Measurements from ENCODE around the gene SPON1. TPM values are rescaled to one million over a fixed set of nuclear protein-coding genes. Genes with fewer than 3 reads are reported as not detected.
"Not testable (repeated sequence)": the region's sequence is repeated elsewhere in the genome, so short reads cannot be mapped to it uniquely, and the experiment has no call there.

SPON1 gene
- total and polyA plus RNA-seq, 2 experiments from 2014 or later, result 2.9 to 6.4 TPM

DNA sequence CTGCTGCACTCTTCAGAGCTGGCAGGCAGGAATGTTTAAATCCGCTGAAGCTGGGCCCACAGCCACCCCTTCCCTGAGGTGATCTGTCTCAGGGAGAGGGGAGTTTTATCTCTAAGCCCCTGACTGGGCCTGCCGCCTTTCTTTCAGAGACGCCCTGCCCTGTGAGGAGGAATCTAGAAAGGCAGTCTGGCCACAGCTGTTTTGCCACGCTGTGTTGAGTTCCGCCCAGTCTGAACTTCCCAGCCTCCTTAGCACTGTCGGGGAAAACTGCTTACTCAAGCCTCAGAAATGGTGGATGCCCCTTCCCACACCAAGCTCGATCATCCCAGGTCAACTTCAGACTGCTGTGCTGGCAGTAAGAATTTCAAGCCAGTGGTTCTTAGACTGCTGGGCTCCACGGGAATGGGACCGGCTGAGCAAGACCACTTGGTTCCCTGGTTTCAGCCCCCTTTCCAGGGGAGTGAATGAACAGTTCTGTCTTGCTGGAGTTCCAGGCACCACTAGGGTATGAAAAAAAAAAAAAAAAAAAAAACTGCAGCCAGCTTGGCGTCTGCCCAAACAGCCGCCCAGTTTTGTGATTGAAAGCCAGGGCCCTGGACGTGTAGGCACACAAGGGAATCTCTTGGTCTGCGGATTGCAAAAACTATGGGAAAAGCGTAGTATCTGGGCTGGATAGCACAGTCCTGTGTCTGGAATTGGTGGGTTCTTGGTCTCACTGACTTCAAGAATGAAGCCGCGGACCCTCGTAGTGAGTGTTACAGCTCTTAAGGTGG is 127.4 kb downstream of the SPON1 start:
- peaks cover 4% of the 10 kb centered on the region; the same call in 1 of the 3 replicates for H3K36me3 Mint-ChIP-seq (ENCODE audit: low read depth)
- peaks cover 2% of the 10 kb centered on the region for H3K27me3 Mint-ChIP-seq (ENCODE audit: insufficient read depth, low read depth, poor library complexity)
- no peak overlapping the region for H3K27ac ChIP-seq (ENCODE audit: low read depth)
- no peaks in the 10 kb centered on the region for H4K20me1 ChIP-seq (replicated peaks; ENCODE audit: insufficient read depth)
- DNase-seq (ENCODE audit: low spot score), result no peak
- H3K9me2 ChIP-seq (ENCODE audit: insufficient read depth), result no peaks in the 10 kb centered on the region
- H3K4me3 ChIP-seq, result no peak overlapping the region
- no peak for TF ChIP-seq EZH2phosphoT487 (IDR thresholded peaks at IDR 0.05; ENCODE audit: unreplicated experiment)
- no peaks in the 10 kb centered on the region for H3K4me1 Mint-ChIP-seq
- no peaks in the 10 kb centered on the region for H3K4me1 ChIP-seq (ENCODE audit: insufficient read depth)
- no peak overlapping the region for H3K27ac Mint-ChIP-seq
- no peak overlapping the region for H3K4me2 ChIP-seq
- H3K9me3 Mint-ChIP-seq, result no peaks in the 10 kb centered on the region
- ATAC-seq, result no peak
- H3K27me3 ChIP-seq (ENCODE audit: insufficient read depth), result no peaks in the 10 kb centered on the region
- no peaks in the 10 kb centered on the region for H3K36me3 ChIP-seq (ENCODE audit: insufficient read depth)
- H2AFZ ChIP-seq, result no peak overlapping the region
- H3K4me3 Mint-ChIP-seq, result no peak overlapping the region
- no peaks in the 10 kb centered on the region for H3F3A ChIP-seq (replicated peaks; ENCODE audit: low read depth)
- no peaks in the 10 kb centered on the region for H3K79me2 ChIP-seq (replicated peaks; ENCODE audit: insufficient read depth)

- ATAC-seq; H3K27me3 ChIP-seq (ENCODE audit: insufficient read depth); H3K4me3 Mint-ChIP-seq; H3K4me1 Mint-ChIP-seq; H3F3A ChIP-seq (replicated peaks; ENCODE audit: low read depth); H3K4me2 ChIP-seq; H3K4me1 ChIP-seq (ENCODE audit: insufficient read depth); DNase-seq (ENCODE audit: low spot score); H3K4me3 ChIP-seq; H4K20me1 ChIP-seq (replicated peaks; ENCODE audit: insufficient read depth); H3K36me3 ChIP-seq (ENCODE audit: insufficient read depth); H3K27ac Mint-ChIP-seq; H3K27me3 Mint-ChIP-seq (ENCODE audit: insufficient read depth, low read depth, poor library complexity); H3K79me2 ChIP-seq (replicated peaks; ENCODE audit: insufficient read depth); H2AFZ ChIP-seq; H3K9me3 Mint-ChIP-seq; H3K9me2 ChIP-seq (ENCODE audit: insufficient read depth); H3K36me3 Mint-ChIP-seq (ENCODE audit: low read depth); H3K27ac ChIP-seq (ENCODE audit: low read depth): not testable (repeated sequence)
These were observed 128.1 kb downstream of the SPON1 start for GRCh38 chr11:14090631-14091030.

DNA sequence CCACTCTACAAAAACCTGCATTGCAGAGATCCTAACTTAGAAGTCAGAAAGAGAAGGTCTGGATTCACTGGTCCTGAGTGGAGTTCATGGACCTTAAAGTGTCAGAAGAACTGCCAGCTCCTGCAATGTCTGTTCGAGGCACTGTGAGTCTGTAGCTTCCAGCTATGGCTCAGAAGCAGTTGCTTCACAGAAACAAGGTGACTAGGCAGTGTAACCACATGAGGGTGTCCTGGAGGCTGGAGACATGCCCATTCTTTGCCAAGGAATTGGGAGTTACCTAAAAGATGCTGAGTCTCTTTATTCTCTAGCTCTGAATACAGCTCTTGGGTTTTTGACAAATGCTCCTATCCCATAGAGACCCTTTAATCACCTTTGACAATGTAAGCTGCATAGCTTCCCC is 130.5 kb downstream of the SPON1 start:
- Histone ChIP-seq H4K20me1 (replicated peaks; ENCODE audit: insufficient read depth) (no peaks in the 10 kb centered on the region), H3K4me3 (no peak overlapping the region), H3F3A (replicated peaks; ENCODE audit: low read depth) (no peaks in the 10 kb centered on the region), H3K27me3 (ENCODE audit: insufficient read depth) (no peaks in the 10 kb centered on the region), H3K9me2 (ENCODE audit: insufficient read depth) (no peaks in the 10 kb centered on the region), H3K79me2 (replicated peaks; ENCODE audit: insufficient read depth) (no peaks in the 10 kb centered on the region), H2AFZ (no peak overlapping the region), H3K36me3 (ENCODE audit: insufficient read depth) (no peaks in the 10 kb centered on the region), H3K4me1 (ENCODE audit: insufficient read depth) (no peaks in the 10 kb centered on the region), H3K27ac (ENCODE audit: low read depth) (no peak overlapping the region), H3K4me2 (no peak overlapping the region)
- Mint-ChIP-seq H3K27ac (no peak overlapping the region), H3K4me3 (no peak overlapping the region), H3K36me3 (ENCODE audit: low read depth) (peaks cover 4% of the 10 kb centered on the region; the same call in 1 of the 3 replicates), H3K4me1 (no peaks in the 10 kb centered on the region), H3K9me3 (no peaks in the 10 kb centered on the region), H3K27me3 (ENCODE audit: insufficient read depth, low read depth, poor library complexity) (no peaks in the 10 kb centered on the region)
- no peak for TF ChIP-seq POLR2AphosphoS5 (IDR thresholded peaks at IDR 0.05; ENCODE audit: low read depth)
- TF ChIP-seq, protein P1, sequence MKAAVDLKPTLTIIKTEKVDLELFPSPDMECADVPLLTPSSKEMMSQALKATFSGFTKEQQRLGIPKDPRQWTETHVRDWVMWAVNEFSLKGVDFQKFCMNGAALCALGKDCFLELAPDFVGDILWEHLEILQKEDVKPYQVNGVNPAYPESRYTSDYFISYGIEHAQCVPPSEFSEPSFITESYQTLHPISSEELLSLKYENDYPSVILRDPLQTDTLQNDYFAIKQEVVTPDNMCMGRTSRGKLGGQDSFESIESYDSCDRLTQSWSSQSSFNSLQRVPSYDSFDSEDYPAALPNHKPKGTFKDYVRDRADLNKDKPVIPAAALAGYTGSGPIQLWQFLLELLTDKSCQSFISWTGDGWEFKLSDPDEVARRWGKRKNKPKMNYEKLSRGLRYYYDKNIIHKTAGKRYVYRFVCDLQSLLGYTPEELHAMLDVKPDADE (IDR thresholded peaks at IDR 0.05), result no peak
- TF ChIP-seq JUNB (IDR thresholded peaks at IDR 0.05; ENCODE audit: unreplicated experiment), result no peak
- no peak for TF ChIP-seq ZNF331 (CRISPR knock-in tag; IDR thresholded peaks at IDR 0.05; ENCODE audit: low read depth)
- TF ChIP-seq STAT1 (IDR thresholded peaks at IDR 0.05; ENCODE audit: unreplicated experiment), result no peak
- TF ChIP-seq, protein P2, sequence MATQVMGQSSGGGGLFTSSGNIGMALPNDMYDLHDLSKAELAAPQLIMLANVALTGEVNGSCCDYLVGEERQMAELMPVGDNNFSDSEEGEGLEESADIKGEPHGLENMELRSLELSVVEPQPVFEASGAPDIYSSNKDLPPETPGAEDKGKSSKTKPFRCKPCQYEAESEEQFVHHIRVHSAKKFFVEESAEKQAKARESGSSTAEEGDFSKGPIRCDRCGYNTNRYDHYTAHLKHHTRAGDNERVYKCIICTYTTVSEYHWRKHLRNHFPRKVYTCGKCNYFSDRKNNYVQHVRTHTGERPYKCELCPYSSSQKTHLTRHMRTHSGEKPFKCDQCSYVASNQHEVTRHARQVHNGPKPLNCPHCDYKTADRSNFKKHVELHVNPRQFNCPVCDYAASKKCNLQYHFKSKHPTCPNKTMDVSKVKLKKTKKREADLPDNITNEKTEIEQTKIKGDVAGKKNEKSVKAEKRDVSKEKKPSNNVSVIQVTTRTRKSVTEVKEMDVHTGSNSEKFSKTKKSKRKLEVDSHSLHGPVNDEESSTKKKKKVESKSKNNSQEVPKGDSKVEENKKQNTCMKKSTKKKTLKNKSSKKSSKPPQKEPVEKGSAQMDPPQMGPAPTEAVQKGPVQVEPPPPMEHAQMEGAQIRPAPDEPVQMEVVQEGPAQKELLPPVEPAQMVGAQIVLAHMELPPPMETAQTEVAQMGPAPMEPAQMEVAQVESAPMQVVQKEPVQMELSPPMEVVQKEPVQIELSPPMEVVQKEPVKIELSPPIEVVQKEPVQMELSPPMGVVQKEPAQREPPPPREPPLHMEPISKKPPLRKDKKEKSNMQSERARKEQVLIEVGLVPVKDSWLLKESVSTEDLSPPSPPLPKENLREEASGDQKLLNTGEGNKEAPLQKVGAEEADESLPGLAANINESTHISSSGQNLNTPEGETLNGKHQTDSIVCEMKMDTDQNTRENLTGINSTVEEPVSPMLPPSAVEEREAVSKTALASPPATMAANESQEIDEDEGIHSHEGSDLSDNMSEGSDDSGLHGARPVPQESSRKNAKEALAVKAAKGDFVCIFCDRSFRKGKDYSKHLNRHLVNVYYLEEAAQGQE (IDR thresholded peaks at IDR 0.05; ENCODE audit: unreplicated experiment), result no peak
- TF ChIP-seq EZH2phosphoT487 (IDR thresholded peaks at IDR 0.05; ENCODE audit: unreplicated experiment), result no peak
- no peak for DNase-seq (ENCODE audit: low spot score)
- ATAC-seq, result no peak
